ENCODE results near the gene PLEKHA3. TPM values are rescaled to one million over a fixed set of nuclear protein-coding genes. Genes with fewer than 3 reads are reported as not detected.

PLEKHA3 gene
- total RNA-seq, 1 donor: 8.7 TPM

- peak; percentile 58 for DNase-seq (ENCODE audit: insufficient read length, low spot score, missing footprints)
- peaks cover 7% of the 10 kb centered on the region for H4K20me1 ChIP-seq (ENCODE audit: insufficient read depth, low read length)
- TF ChIP-seq CTCF (IDR thresholded peaks at IDR 0.05; ENCODE audit: extremely low read depth, low read depth, low read length): no peak
- H3K27me3 ChIP-seq (ENCODE audit: insufficient read depth, low read length): no peaks in the 10 kb centered on the region
- peak overlapping the region; percentile 88 for H3K27ac ChIP-seq (ENCODE audit: low read depth, low read length)
- H2AFZ ChIP-seq (ENCODE audit: low read length): peak overlapping the region; percentile 69
- peaks cover 31% of the 10 kb centered on the region for H3K36me3 ChIP-seq (ENCODE audit: insufficient read depth, low read length)
- H3K79me2 ChIP-seq (ENCODE audit: insufficient read depth, low read length): peaks cover 47% of the 10 kb centered on the region
- H3K4me1 ChIP-seq (ENCODE audit: insufficient read depth, low read length): peaks cover 17% of the 10 kb centered on the region
- peak overlapping the region; percentile 94 for H3K4me3 ChIP-seq (ENCODE audit: insufficient read depth, low read length)
- H3K9me3 ChIP-seq (ENCODE audit: low read depth, low read length): no peaks in the 10 kb centered on the region
- peak overlapping the region; percentile 99 for H3K4me2 ChIP-seq (ENCODE audit: insufficient read depth, low read length)
These were observed 30.3 kb upstream of the PLEKHA3 start for GRCh38 chr2:178449700-178450523.

- DNase-seq (ENCODE audit: insufficient read length, low spot score, missing footprints): no peak
- no peaks in the 10 kb centered on the region for H3K27me3 ChIP-seq (ENCODE audit: insufficient read depth, low read length)
- peaks cover 26% of the 10 kb centered on the region for H3K36me3 ChIP-seq (ENCODE audit: insufficient read depth, low read length)
- no peaks in the 10 kb centered on the region for H3K9me3 ChIP-seq (ENCODE audit: low read depth, low read length)
- H3K4me3 ChIP-seq (ENCODE audit: insufficient read depth, low read length): peak overlapping the region; percentile 94
- H3K4me1 ChIP-seq (ENCODE audit: insufficient read depth, low read length): peaks cover 17% of the 10 kb centered on the region
- TF ChIP-seq CTCF (IDR thresholded peaks at IDR 0.05; ENCODE audit: extremely low read depth, low read depth, low read length): no peak
- peaks cover 7% of the 10 kb centered on the region for H4K20me1 ChIP-seq (ENCODE audit: insufficient read depth, low read length)
- H3K4me2 ChIP-seq (ENCODE audit: insufficient read depth, low read length): peak overlapping the region; percentile 99
- peak overlapping the region; percentile 88 for H3K27ac ChIP-seq (ENCODE audit: low read depth, low read length)
- peak overlapping the region; percentile 69 for H2AFZ ChIP-seq (ENCODE audit: low read length)
- peaks cover 43% of the 10 kb centered on the region for H3K79me2 ChIP-seq (ENCODE audit: insufficient read depth, low read length)
These were observed 29.8 kb upstream of the PLEKHA3 start for GRCh38 chr2:178450524-178450773.

- H3K4me3 ChIP-seq (ENCODE audit: insufficient read depth, low read length): peak within 1 kb of the TSS; percentile 94
- H4K20me1 ChIP-seq (ENCODE audit: insufficient read depth, low read length): peaks cover 7% of the 10 kb centered on the region
- H3K9me3 ChIP-seq (ENCODE audit: low read depth, low read length): no peaks in the 10 kb centered on the region
- peaks cover 17% of the 10 kb centered on the region for H3K4me1 ChIP-seq (ENCODE audit: insufficient read depth, low read length)
- peaks cover 22% of the 10 kb centered on the region for H3K36me3 ChIP-seq (ENCODE audit: insufficient read depth, low read length)
- H3K27ac ChIP-seq (ENCODE audit: low read depth, low read length): peak within 1 kb of the TSS; percentile 97
- no peaks in the 10 kb centered on the region for H3K27me3 ChIP-seq (ENCODE audit: insufficient read depth, low read length)
- peak within 1 kb of the TSS; percentile 99 for H3K4me2 ChIP-seq (ENCODE audit: insufficient read depth, low read length)
- H2AFZ ChIP-seq (ENCODE audit: low read length): peak within 1 kb of the TSS; percentile 98
- H3K79me2 ChIP-seq (ENCODE audit: insufficient read depth, low read length): peaks cover 39% of the 10 kb centered on the region
- peak; percentile 98 for DNase-seq (ENCODE audit: insufficient read length, low spot score, missing footprints)
- no peak for TF ChIP-seq CTCF (IDR thresholded peaks at IDR 0.05; ENCODE audit: extremely low read depth, low read depth, low read length)
These were observed 29.3 kb upstream of the PLEKHA3 start, which contains the start of the genes PJVK and PRKRA for GRCh38 chr2:178450774-178451525. PJVK (plus strand) TSS chr2:178451378; CDS start chr2:178453410, 2,032 bp downstream. PRKRA (minus strand) TSS chr2:178451175; CDS start chr2:178451030, 145 bp downstream.

GRCh38 chr2:178452334-178452733 lies 27.9 kb upstream of the PLEKHA3 start:
- H3K36me3 ChIP-seq (ENCODE audit: insufficient read depth, low read length): peaks cover 13% of the 10 kb centered on the region
- no peak overlapping the region for H2AFZ ChIP-seq (ENCODE audit: low read length)
- peaks cover 7% of the 10 kb centered on the region for H4K20me1 ChIP-seq (ENCODE audit: insufficient read depth, low read length)
- no peak overlapping the region for H3K4me3 ChIP-seq (ENCODE audit: insufficient read depth, low read length)
- H3K79me2 ChIP-seq (ENCODE audit: insufficient read depth, low read length): peaks cover 33% of the 10 kb centered on the region
- H3K27me3 ChIP-seq (ENCODE audit: insufficient read depth, low read length): no peaks in the 10 kb centered on the region
- no peak overlapping the region for H3K4me2 ChIP-seq (ENCODE audit: insufficient read depth, low read length)
- DNase-seq (ENCODE audit: insufficient read length, low spot score, missing footprints): no peak
- no peak for TF ChIP-seq CTCF (IDR thresholded peaks at IDR 0.05; ENCODE audit: extremely low read depth, low read depth, low read length)
- peaks cover 17% of the 10 kb centered on the region for H3K4me1 ChIP-seq (ENCODE audit: insufficient read depth, low read length)
- no peak overlapping the region for H3K27ac ChIP-seq (ENCODE audit: low read depth, low read length)
- no peaks in the 10 kb centered on the region for H3K9me3 ChIP-seq (ENCODE audit: low read depth, low read length)

All from osteoblast (primary cell).